Measurements from ENCODE around the gene ANKRD31.
"Not testable (repeated sequence)": the region's sequence is repeated elsewhere in the genome, so short reads cannot be mapped to it uniquely, and the experiment has no call there.

ANKRD31 gene, protein sequence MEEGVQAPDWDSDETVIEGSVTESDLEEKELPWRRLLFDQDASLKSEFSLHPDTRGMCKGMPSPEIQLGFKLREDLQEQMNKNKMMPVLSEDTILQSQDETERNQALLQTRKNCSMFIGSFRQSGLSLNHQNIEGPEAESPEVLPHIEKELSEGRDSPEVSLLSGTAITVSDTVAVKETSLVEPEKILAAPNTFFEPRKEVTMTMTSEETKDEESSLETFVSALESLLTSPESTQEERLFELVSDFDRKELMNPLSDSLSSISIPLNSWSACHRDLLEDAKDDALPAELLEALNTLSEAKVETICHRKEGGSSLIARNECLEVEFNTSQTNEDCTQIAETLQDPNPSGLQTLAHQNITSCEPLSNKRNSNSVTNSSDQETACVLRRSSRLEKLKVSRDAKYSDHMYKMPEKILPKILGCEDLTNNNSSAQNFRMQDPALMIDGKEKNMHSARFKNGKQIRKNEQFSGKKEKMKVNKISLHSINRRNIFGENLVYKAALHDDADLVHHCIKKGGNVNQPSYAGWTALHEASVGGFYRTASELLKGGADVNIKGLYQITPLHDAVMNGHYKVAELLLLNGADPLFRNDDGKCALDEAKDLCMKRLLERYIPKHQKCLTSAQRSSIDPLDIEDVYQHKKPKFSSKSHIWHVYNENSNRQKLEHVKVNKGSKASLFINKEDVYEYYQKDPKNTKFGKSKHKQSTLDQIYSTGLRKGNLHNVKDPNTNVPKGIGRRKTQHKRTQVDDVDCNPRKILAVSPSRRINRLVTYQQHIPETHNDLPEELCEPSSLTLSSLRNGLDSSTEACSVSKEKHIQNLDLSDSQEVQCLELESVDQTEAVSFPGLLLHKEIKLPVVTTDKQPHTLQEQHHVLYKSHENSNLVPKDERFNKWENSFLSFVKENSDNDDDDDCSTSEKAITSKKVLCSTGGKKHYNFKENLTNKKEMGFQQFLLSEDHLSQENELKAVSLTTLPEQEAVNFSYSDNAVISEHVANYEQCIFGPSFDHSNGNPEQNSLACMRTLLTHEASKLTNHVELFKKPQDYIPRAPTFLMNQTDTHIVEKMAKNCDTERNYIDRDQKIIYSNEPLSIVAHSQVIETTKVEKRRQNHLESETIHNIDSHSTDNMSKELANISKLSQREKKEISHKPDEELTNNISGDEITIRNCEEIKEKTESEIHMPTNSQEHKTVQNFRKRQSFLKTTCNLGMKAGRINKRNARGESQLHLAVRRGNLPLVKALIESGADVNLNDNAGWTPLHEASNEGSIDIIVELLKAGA (N-terminal part only)
- 2.6 to 4.3 (median 3.2) reads per million in 9 experiments for total RNA-seq

DNA sequence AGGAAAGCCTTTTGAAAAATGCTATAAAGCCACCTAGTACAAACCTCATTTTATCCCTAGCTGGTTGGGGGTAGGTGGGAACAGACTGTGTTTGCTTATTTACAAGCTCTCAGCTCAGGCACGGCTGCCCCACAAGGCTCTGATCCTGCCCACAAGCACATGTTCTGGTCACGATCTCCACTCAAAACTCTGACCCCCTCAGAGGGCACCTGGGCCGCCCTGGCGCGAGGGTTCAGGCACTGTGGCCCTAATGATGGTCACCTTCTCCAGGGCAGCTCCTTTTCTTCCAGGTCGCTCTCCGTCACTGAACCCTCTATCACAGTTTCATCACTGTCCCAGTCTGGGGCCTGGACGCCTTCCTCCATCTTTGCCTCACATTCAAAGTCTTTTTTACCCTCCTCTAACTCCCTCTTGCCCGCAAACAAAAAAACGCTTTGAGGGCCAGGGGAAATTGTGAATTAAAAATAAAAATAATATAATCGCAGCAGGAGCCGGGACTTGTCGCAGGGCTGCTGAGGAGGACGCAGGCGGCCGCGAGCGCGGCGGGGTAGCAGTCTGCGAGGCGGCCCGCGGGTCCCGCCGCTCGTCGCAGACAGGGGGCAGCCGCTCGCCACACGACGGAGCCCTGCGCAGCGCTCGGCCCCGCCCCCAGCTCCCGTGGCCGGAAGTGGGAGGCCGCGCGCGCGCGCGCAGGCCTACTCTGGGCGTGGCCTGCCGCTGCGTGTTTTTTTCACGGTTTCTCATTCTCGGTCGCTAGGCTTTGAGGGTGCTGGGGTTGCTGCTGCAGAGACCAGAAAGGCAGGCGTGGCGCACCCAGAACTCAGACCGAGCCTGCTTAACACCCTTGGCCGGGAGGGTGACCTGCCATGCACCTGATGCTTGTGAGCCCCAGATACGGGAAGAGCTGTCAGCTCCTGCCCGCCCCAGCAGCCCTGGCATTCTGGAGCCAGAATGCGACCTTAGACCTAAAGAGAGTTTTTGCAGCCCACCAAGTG lies at the start of gene ANKRD31:
ANKRD31 (minus strand) TSS at position 557 of the 995 bp plus-strand sequence; CDS start at position 365, 192 bp downstream.
- DNase-seq: peak; percentile 85 to 92 (median 88)
- no peaks in the 10 kb centered on the region for H3K27me3 Mint-ChIP-seq

GRCh38 chr5:75286211-75286773 lies 49.6 kb upstream of the ANKRD31 start:
- H3K27me3 Mint-ChIP-seq: peaks cover 5 to 17% of the 10 kb centered on the region in 2 donors
- no peaks in the 10 kb centered on the region for H3K4me1 Mint-ChIP-seq (ENCODE audit: low read depth in 2 of 2)
- no peaks in the 10 kb centered on the region for H3K36me3 Mint-ChIP-seq (ENCODE audit: insufficient read depth)
- no peaks in the 10 kb centered on the region for H3K9me3 Mint-ChIP-seq
- no peak overlapping the region for H3K4me3 Mint-ChIP-seq
- DNase-seq (no peak), ATAC-seq (replicated peaks) (no peak)
- H3K27ac Mint-ChIP-seq: no peak overlapping the region

More for the DNA sequence above, at the start of gene ANKRD31:
- peak within 1 kb of the TSS; percentile 62 to 94 for H3K27ac Mint-ChIP-seq
- peak within 1 kb of the TSS; percentile 84 for H3K4me3 Mint-ChIP-seq
- ATAC-seq (replicated peaks): peak; percentile 97
- no peaks in the 10 kb centered on the region for H3K9me3 Mint-ChIP-seq
- peaks cover 10% of the 10 kb centered on the region for H3K36me3 Mint-ChIP-seq (ENCODE audit: insufficient read depth)
- peaks cover 4 to 6% of the 10 kb centered on the region in 2 donors for H3K4me1 Mint-ChIP-seq (ENCODE audit: low read depth in 2 of 2)

DNA sequence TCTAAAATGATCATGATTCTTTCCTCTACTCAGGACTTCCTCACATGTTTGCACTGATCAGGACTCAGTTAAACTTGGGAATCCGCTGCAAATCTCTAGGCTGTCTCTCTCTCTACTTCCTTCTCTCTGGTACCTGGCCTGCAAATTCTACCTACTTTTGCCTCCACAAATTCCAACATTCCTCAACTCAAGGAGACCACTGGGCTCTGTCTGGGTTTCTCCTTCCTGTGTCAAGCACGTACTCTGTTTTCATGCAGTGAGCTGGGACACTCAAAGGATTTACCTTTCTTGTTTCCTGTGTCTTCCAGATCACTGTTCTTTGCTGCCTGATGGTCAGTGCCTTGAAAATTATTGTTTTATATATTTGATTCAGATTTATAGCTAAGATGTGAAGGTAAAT lies 45.9 kb upstream of the ANKRD31 start:
- H3K27ac Mint-ChIP-seq: no peak overlapping the region
- H3K9me3 Mint-ChIP-seq: no peaks in the 10 kb centered on the region
- no peak overlapping the region for H3K4me3 Mint-ChIP-seq
- DNase-seq: no peak
- H3K27me3 Mint-ChIP-seq: peaks cover 0 to 5% of the 10 kb centered on the region in 2 donors
- ATAC-seq (replicated peaks): no peak
- H3K4me1 Mint-ChIP-seq (ENCODE audit: low read depth in 2 of 2): no peaks in the 10 kb centered on the region
- no peaks in the 10 kb centered on the region for H3K36me3 Mint-ChIP-seq (ENCODE audit: insufficient read depth)

DNA sequence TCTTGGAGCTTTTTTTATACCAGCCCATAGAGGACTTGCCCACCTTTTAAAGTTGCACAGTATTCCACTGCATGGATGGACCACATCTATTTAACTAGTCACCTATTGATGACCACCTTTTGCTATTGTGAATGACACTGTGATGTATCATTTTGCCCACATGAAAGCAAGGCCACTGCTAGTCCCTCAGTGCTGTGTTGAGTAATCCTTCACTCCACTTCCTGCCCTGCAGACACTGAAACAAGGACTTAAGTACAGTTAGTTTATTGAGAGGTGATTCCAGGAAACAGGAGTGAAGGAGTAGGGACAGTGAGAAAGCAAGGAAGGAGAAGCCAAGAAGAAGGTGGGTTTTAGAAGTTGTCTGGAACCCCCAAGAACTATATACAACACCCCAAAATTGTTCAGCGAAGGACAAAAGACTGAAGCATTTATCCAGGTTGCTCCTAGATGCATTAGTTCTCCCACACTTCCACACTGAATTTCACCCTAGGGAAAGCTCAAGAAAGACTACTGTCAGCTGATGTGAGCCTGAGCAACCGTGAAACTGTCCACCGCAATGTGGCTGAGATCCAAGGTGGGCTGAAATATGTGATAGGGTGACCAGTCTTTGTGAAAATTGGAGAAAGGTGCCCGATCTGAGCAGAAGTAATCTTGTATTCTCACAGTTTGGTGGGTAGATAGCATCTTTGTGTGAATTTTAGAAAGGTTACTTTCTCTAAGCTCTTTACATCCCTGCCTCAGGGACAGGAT lies 45.2 kb upstream of the ANKRD31 start:
- Mint-ChIP-seq H3K4me3 (no peak overlapping the region), H3K27me3 (peaks cover 0 to 5% of the 10 kb centered on the region in 2 donors), H3K27ac (no peak overlapping the region), H3K9me3 (no peaks in the 10 kb centered on the region), H3K4me1 (ENCODE audit: low read depth in 2 of 2) (no peaks in the 10 kb centered on the region), H3K36me3 (ENCODE audit: insufficient read depth) (no peaks in the 10 kb centered on the region)
- no peak for DNase-seq
- ATAC-seq (replicated peaks): no peak

DNA sequence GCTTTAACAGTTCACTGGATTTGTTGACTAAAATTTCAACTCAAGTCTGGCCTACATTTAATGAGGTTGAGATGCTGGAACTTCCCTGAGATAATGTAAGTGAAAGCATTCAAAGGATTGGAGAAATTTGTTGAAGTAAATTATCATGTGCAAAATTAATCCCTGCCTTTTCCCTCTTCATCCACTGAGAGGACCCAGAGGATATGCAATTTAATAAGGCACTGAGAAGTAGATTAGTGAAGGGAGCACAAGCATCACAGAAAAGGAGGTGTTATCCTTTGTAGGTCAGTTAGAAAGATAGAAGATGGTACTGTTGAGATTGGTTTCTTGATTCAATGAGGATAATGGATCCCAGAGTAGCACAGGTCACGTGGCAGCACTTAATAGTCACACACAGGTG lies 42.6 kb upstream of the ANKRD31 start:
- Mint-ChIP-seq H3K9me3 (no peaks in the 10 kb centered on the region), H3K27ac (no peak overlapping the region), H3K36me3 (ENCODE audit: insufficient read depth) (no peaks in the 10 kb centered on the region), H3K4me3 (no peak overlapping the region), H3K27me3 (peaks cover 0 to 5% of the 10 kb centered on the region in 2 donors), H3K4me1 (ENCODE audit: low read depth in 2 of 2) (no peaks in the 10 kb centered on the region)
- no peak for ATAC-seq (replicated peaks)
- no peak for DNase-seq

- Mint-ChIP-seq H3K4me3 (no peak overlapping the region), H3K27ac (no peak overlapping the region)
These were observed 40.8 kb upstream of the ANKRD31 start for GRCh38 chr5:75277463-75277862.

DNA sequence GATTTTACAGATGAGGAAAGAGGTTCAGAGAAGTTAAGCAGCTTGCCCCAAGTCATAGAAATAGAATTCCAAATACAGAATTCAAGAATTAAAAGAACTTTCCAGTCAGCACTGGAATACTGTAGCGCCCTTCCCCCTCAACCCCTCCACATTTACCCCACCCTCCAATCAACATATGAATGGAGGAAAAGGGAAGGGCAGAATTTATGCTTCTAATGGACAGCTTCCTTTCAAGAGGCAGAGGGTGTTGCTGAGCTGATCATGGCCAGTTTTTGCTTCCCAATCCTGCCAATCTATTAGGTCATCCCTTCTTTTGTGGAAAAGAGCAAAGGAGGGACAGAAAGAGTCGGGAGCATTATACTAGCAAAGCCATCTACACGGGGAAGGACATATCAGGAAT lies 39.1 kb upstream of the ANKRD31 start:
- H3K27ac Mint-ChIP-seq: no peak overlapping the region
- no peaks in the 10 kb centered on the region for H3K27me3 Mint-ChIP-seq
- H3K4me3 Mint-ChIP-seq: no peak overlapping the region

More at GRCh38 chr5:75277463-75277862, 40.8 kb upstream of the ANKRD31 start:
- no peaks in the 10 kb centered on the region for H3K27me3 Mint-ChIP-seq
- no peak for DNase-seq
- H3K36me3 Mint-ChIP-seq (ENCODE audit: insufficient read depth): no peaks in the 10 kb centered on the region
- H3K9me3 Mint-ChIP-seq: no peaks in the 10 kb centered on the region
- ATAC-seq (replicated peaks): no peak
- H3K4me1 Mint-ChIP-seq (ENCODE audit: low read depth in 2 of 2): no peaks in the 10 kb centered on the region

GRCh38 chr5:75275147-75275546 lies 38.5 kb upstream of the ANKRD31 start:
- H3K4me3 Mint-ChIP-seq: no peak overlapping the region
- DNase-seq: no peak
- no peaks in the 10 kb centered on the region for H3K27me3 Mint-ChIP-seq
- H3K4me1 Mint-ChIP-seq (ENCODE audit: low read depth in 2 of 2): no peaks in the 10 kb centered on the region
- ATAC-seq (replicated peaks): no peak
- no peak overlapping the region for H3K27ac Mint-ChIP-seq
- H3K9me3 Mint-ChIP-seq: no peaks in the 10 kb centered on the region
- H3K36me3 Mint-ChIP-seq (ENCODE audit: insufficient read depth): no peaks in the 10 kb centered on the region

More for the DNA sequence above, 39.1 kb upstream of the ANKRD31 start:
- DNase-seq (no peak), ATAC-seq (replicated peaks) (no peak)
- Mint-ChIP-seq H3K36me3 (ENCODE audit: insufficient read depth) (no peaks in the 10 kb centered on the region), H3K9me3 (no peaks in the 10 kb centered on the region), H3K4me1 (ENCODE audit: low read depth in 2 of 2) (no peaks in the 10 kb centered on the region)

DNA sequence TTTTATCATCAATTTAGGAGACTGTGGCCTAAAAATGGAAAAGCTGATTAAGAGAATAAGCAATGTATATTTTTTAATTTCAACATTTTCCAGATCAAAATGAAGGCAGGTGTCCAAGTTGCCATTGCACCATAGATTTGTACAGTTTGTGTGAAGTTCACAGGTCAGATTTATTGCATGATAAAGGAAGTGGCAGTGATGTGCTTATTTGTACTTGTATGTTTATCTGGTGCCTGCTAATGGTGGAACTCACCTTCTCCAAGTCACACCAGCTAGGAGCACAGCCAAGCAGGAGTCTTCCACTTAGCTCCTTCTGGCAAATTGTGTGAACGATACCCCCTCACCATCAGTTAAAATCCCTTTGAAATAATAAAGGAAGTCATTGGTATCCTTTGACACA lies 37.8 kb upstream of the ANKRD31 start:
- H3K9me3 Mint-ChIP-seq: no peaks in the 10 kb centered on the region
- no peaks in the 10 kb centered on the region for H3K27me3 Mint-ChIP-seq
- H3K4me1 Mint-ChIP-seq (ENCODE audit: low read depth in 2 of 2): no peaks in the 10 kb centered on the region
- no peak overlapping the region for H3K27ac Mint-ChIP-seq
- no peaks in the 10 kb centered on the region for H3K36me3 Mint-ChIP-seq (ENCODE audit: insufficient read depth)
- DNase-seq (no peak), ATAC-seq (replicated peaks) (no peak)
- no peak overlapping the region for H3K4me3 Mint-ChIP-seq

- peaks cover 4 to 12% of the 10 kb centered on the region in 2 donors for H3K27me3 Mint-ChIP-seq
- not testable (repeated sequence) for DNase-seq; H3K4me3 Mint-ChIP-seq; H3K27ac Mint-ChIP-seq; H3K9me3 Mint-ChIP-seq; H3K4me1 Mint-ChIP-seq (ENCODE audit: low read depth in 2 of 2); H3K36me3 Mint-ChIP-seq (ENCODE audit: insufficient read depth); ATAC-seq (replicated peaks)
These were observed 33.9 kb upstream of the ANKRD31 start for GRCh38 chr5:75270605-75271004.

GRCh38 chr5:75265731-75266130 lies 29.1 kb upstream of the ANKRD31 start:
- Mint-ChIP-seq H3K27me3 (peaks cover 9 to 21% of the 10 kb centered on the region in 2 donors), H3K36me3 (ENCODE audit: insufficient read depth) (no peaks in the 10 kb centered on the region)

More at GRCh38 chr5:75265731-75266130, 29.1 kb upstream of the ANKRD31 start:
- Mint-ChIP-seq H3K9me3 (no peaks in the 10 kb centered on the region), H3K27ac (no peak overlapping the region), H3K4me1 (ENCODE audit: low read depth in 2 of 2) (peaks cover 0 to 3% of the 10 kb centered on the region in 2 donors), H3K4me3 (no peak overlapping the region)
- no peak for DNase-seq
- peak; percentile 58 for ATAC-seq (replicated peaks)
